H9 (cell line): ENCODE data around the gene SPEG. TPM values are rescaled to one million over a fixed set of nuclear protein-coding genes. Genes with fewer than 3 reads are reported as not detected.

Experiments
- DNase-seq: peaks from one replicate; pipeline ENCODE4 v3.0.0-alpha.2; 2017
- H2AFZ ChIP-seq: one replicate; pipeline ENCODE4 v1.6.1; 2013; ENCODE audit warnings: mild to moderate bottlenecking, low read length, control low read depth, moderate library complexity
- H2AK5ac ChIP-seq: 2 replicates; pipeline ENCODE4 v1.6.1; 2013; ENCODE audit warnings: low read length, control low read depth, mixed read lengths; ENCODE audit not compliant: insufficient read length
- H2BK120ac ChIP-seq: one replicate; pipeline ENCODE4 v1.6.1; 2013; ENCODE audit warnings: low read depth, mild to moderate bottlenecking, low read length, control low read depth, inconsistent platforms; ENCODE audit not compliant: poor library complexity, severe bottlenecking
- H2BK12ac ChIP-seq: 2 replicates; pipeline ENCODE4 v1.6.1; 2013; ENCODE audit warnings: low read length, control low read depth, mixed read lengths, low read depth; ENCODE audit not compliant: insufficient read length
- H2BK15ac ChIP-seq: 2 replicates; pipeline ENCODE4 v1.6.1; 2013; ENCODE audit warnings: low read depth, low read length, control low read depth
- H2BK20ac ChIP-seq: one replicate; pipeline ENCODE4 v1.6.1; 2013; ENCODE audit warnings: low read depth, mild to moderate bottlenecking, low read length, control low read depth, inconsistent platforms; ENCODE audit not compliant: poor library complexity, severe bottlenecking
- H2BK5ac ChIP-seq: 2 replicates; pipeline ENCODE4 v1.6.1; 2013; ENCODE audit warnings: low read length, control low read depth, mixed read lengths; ENCODE audit not compliant: insufficient read length
- H3K14ac ChIP-seq: 2 replicates; pipeline ENCODE4 v1.6.1; 2013; ENCODE audit warnings: low read length, control low read depth; ENCODE audit not compliant: insufficient read depth
- H3K18ac ChIP-seq: 2 replicates; pipeline ENCODE4 v1.6.1; 2013; ENCODE audit warnings: low read depth, mild to moderate bottlenecking, mixed read lengths, low read length, control low read depth; ENCODE audit not compliant: insufficient read length
- H3K23ac ChIP-seq: 2 replicates; pipeline ENCODE4 v1.6.1; 2013; ENCODE audit warnings: low read length, control low read depth, mixed read lengths, low read depth; ENCODE audit not compliant: insufficient read length
- H3K23me2 ChIP-seq: 2 replicates; pipeline ENCODE4 v1.6.1; 2013; ENCODE audit warnings: low read depth, mild to moderate bottlenecking, mixed read lengths, low read length, control low read depth; ENCODE audit not compliant: insufficient read length, poor library complexity, severe bottlenecking
- H3K27ac ChIP-seq: 2 replicates; pipeline ENCODE4 v1.5.1; 2013; ENCODE audit warnings: low read length, control low read depth, mixed read lengths, low read depth; ENCODE audit not compliant: insufficient read length
- H3K27me3 ChIP-seq: 2 replicates; pipeline ENCODE4 v1.6.1; 2013; ENCODE audit warnings: low read length, control low read depth, inconsistent platforms; ENCODE audit not compliant: insufficient read depth
- H3K4ac ChIP-seq: 2 replicates; pipeline ENCODE4 v1.6.1; 2013; ENCODE audit warnings: low read depth, mild to moderate bottlenecking, control low read depth, inconsistent platforms, low read length, moderate library complexity
- H3K4me1 ChIP-seq: 2 replicates; pipeline ENCODE4 v1.6.1; 2013; ENCODE audit warnings: low read length, control low read depth, inconsistent platforms; ENCODE audit not compliant: insufficient read depth
- H3K4me2 ChIP-seq: 2 replicates; pipeline ENCODE4 v1.6.1; 2013; ENCODE audit warnings: low read length, control low read depth, mixed read lengths; ENCODE audit not compliant: insufficient read length, insufficient read depth
- H3K56ac ChIP-seq: 2 replicates; pipeline ENCODE4 v1.6.1; 2013; ENCODE audit warnings: low read depth, mild to moderate bottlenecking, mixed read lengths, low read length, control low read depth; ENCODE audit not compliant: insufficient read length
- H3K79me1 ChIP-seq: 2 replicates; pipeline ENCODE4 v1.6.1; 2013; ENCODE audit warnings: low read depth, mild to moderate bottlenecking, moderate library complexity, low read length, control low read depth, inconsistent platforms; ENCODE audit not compliant: insufficient read depth, poor library complexity, severe bottlenecking
- H3K79me2 ChIP-seq: 2 replicates; pipeline ENCODE4 v1.6.1; 2013; ENCODE audit warnings: low read length, control low read depth, inconsistent platforms; ENCODE audit not compliant: insufficient read depth
- H3K9ac ChIP-seq: 2 replicates; pipeline ENCODE4 v1.6.1; 2013; ENCODE audit warnings: low read length, control low read depth, mixed read lengths; ENCODE audit not compliant: insufficient read length; ENCODE audit errors: extremely low read depth
- H3K9me3 ChIP-seq: one replicate; pipeline ENCODE4 v1.6.1; 2013; ENCODE audit warnings: low read depth, low read length, inconsistent platforms; ENCODE audit not compliant: control insufficient read depth
- H3T11ph ChIP-seq: one replicate; pipeline ENCODE4 v1.6.1; 2013; ENCODE audit warnings: mild to moderate bottlenecking, low read length, control low read depth, inconsistent platforms
- H4K20me1 ChIP-seq: one replicate; pipeline ENCODE4 v1.6.1; 2013; ENCODE audit not compliant: control insufficient read depth, insufficient read length, insufficient read depth
- H4K5ac ChIP-seq: 2 replicates; pipeline ENCODE4 v1.6.1; 2013; ENCODE audit warnings: low read depth, mild to moderate bottlenecking, mixed read lengths, low read length, control low read depth; ENCODE audit not compliant: insufficient read length
- H4K8ac ChIP-seq: replicated peaks from 2 replicates; pipeline ENCODE4 v1.6.1; 2013; ENCODE audit warnings: low read length, control low read depth, mixed read lengths, low read depth; ENCODE audit not compliant: insufficient read length
- H4K91ac ChIP-seq: 2 replicates; pipeline ENCODE4 v1.6.1; 2013; ENCODE audit warnings: low read depth, mild to moderate bottlenecking, moderate library complexity, mixed read lengths, low read length, control low read depth; ENCODE audit not compliant: insufficient read length
- H3K27ac Mint-ChIP-seq, 3 experiments: 2 replicates in 2 of 3; 3 replicates in 1 of 3; pipeline ENCODE4 v1.8.0; 2020 to 2021; ENCODE audit warnings: mixed read lengths in 3 of 3, mild to moderate bottlenecking in 1 of 3, moderate library complexity in 1 of 3
- H3K27me3 Mint-ChIP-seq: 2 replicates; pipeline ENCODE4 v1.8.0; 2021; ENCODE audit warnings: low read depth, mild to moderate bottlenecking, moderate library complexity, mixed read lengths
- H3K36me3 Mint-ChIP-seq, 3 experiments: 2 replicates in 2 of 3; 3 replicates in 1 of 3; pipeline ENCODE4 v1.8.0; 2020 to 2021; ENCODE audit warnings: low read depth in 3 of 3, mixed read lengths in 3 of 3; ENCODE audit not compliant: insufficient read depth in 1 of 3
- H3K4me1 Mint-ChIP-seq, 2 experiments: 2 replicates each; pipeline ENCODE4 v1.8.0; 2020; ENCODE audit warnings: mixed read lengths in 2 of 2
- H3K4me3 Mint-ChIP-seq, 2 experiments: 2 replicates in 1 of 2; 3 replicates in 1 of 2; pipeline ENCODE4 v1.8.0; 2020 to 2021; ENCODE audit warnings: mild to moderate bottlenecking in 2 of 2, mixed read lengths in 2 of 2, moderate library complexity in 1 of 2
- H3K9me3 Mint-ChIP-seq, 2 experiments: 2 replicates in 1 of 2; 3 replicates in 1 of 2; pipeline ENCODE4 v1.8.0; 2020; ENCODE audit warnings: mild to moderate bottlenecking in 2 of 2, mixed read lengths in 2 of 2, moderate library complexity in 1 of 2
- CTCF ChIP-seq: fragments of 200-600 bp; sonication (generic); conservative IDR thresholded peaks from 3 replicates; pipeline ENCODE4 v1.8.0; 2021; ENCODE audit warnings: antibody characterized with exemption, mild to moderate bottlenecking
- WGBS: extraction: QIAGEN DNeasy Blood & Tissue Kit; methylation state at CpG from one replicate; pipeline ENCODE4 v1.1.7; 2013; ENCODE audit warnings: missing lambda C conversion rate, low lambda C conversion rate, mixed read lengths; ENCODE audit not compliant: insufficient read length; ENCODE audit errors: extremely low coverage; 5-methylcytosine and 5-hydroxymethylcytosine counted together
- total RNA-seq: library from RNA; stranded (reverse); gene quantifications from 2 replicates; pipeline ENCODE4 v1.2.1, GENCODE V29; 2021

Gene SPEG
- total RNA-seq, 1 experiment from 2014 or later = 23.7 TPM

- Histone ChIP-seq H3K4me2 (no peak overlapping the region), H3K79me1 (no peaks in the 10 kb centered on the region), H3K27me3 (no peaks in the 10 kb centered on the region), H2BK20ac (no peak overlapping the region), H3K23ac (no peak overlapping the region), H2AFZ (no peak overlapping the region), H3K56ac (no peak overlapping the region), H3K9me3 (no peaks in the 10 kb centered on the region), H3K14ac (no peak overlapping the region; the same call in 1 of the 2 replicates), H3K23me2 (peaks cover 2% of the 10 kb centered on the region), H4K91ac (no peak overlapping the region), H3T11ph (no peak overlapping the region), H2BK5ac (no peak overlapping the region), H3K18ac (no peak overlapping the region), H3K27ac (no peak overlapping the region), H3K4ac (no peak overlapping the region), H4K5ac (no peak overlapping the region), H2AK5ac (no peak overlapping the region), H3K4me1 (no peaks in the 10 kb centered on the region), H3K9ac (no peak overlapping the region), H2BK15ac (no peak overlapping the region), H4K20me1 (no peaks in the 10 kb centered on the region), H2BK120ac (no peak overlapping the region), H3K79me2 (no peaks in the 10 kb centered on the region), H4K8ac (no peak overlapping the region), H2BK12ac (no peak overlapping the region)
- no CpG with 5 or more reads among the region's 12 CpGs for WGBS
- no peak for DNase-seq
- H3K27me3 Mint-ChIP-seq = peaks cover 7% of the 10 kb centered on the region; the same call in 1 of the 2 replicates
- peaks cover 0 to 4% (median 0%) of the 10 kb centered on the region in 3 experiments; a peak in 2 of 7 replicates for H3K36me3 Mint-ChIP-seq
- H3K9me3 Mint-ChIP-seq = no peaks in the 10 kb centered on the region; a peak in 2 of 5 replicates
- no peak overlapping the region for H3K4me3 Mint-ChIP-seq
- H3K27ac Mint-ChIP-seq = no peak overlapping the region
- TF ChIP-seq CTCF = no peak
- peaks cover 18 to 21% of the 10 kb centered on the region in 2 experiments for H3K4me1 Mint-ChIP-seq
Measured at GRCh38 chr2:219472629-219473187, 38.1 kb downstream of the SPEG start.
